ENCODE results near the gene NOXA1.

The NOXA1 gene

GRCh38 chr9:137475666-137476065 lies 52.5 kb downstream of the NOXA1 start:
- intact Hi-C loops (cut with DNase I): no loop called here
- DNase-seq: no peak

GRCh38 chr9:137476856-137477255 lies 53.7 kb downstream of the NOXA1 start:
- peak in 3 of 10 donors; percentile 31 to 58 (median 55) for DNase-seq
- intact Hi-C loops (cut with DNase I): no loop called here

- DNase-seq: peak in 4 of 10 donors; percentile 19 to 79 (median 58)
- intact Hi-C loops (cut with DNase I): no loop called here
These were observed 54.8 kb downstream of the NOXA1 start for GRCh38 chr9:137477778-137478612.

GRCh38 chr9:137478613-137478961 lies 55.4 kb downstream of the NOXA1 start:
- intact Hi-C loops (cut with DNase I): no loop called here
- peak in 2 of 10 donors; percentile 14 to 48 for DNase-seq

- peak in 6 of 10 donors; percentile 26 to 94 (median 80) for DNase-seq
- intact Hi-C loops (cut with DNase I): no loop called here
These were observed 56.0 kb downstream of the NOXA1 start for GRCh38 chr9:137478962-137479861.

GRCh38 chr9:137479892-137480685 lies 56.9 kb downstream of the NOXA1 start:
- intact Hi-C loops (cut with DNase I): no loop called here
- DNase-seq: peak in 5 of 10 donors; percentile 24 to 85 (median 74)

GRCh38 chr9:137480686-137481683 lies 57.8 kb downstream of the NOXA1 start:
- peak in 5 of 10 donors; percentile 8 to 74 (median 59) for DNase-seq
- intact Hi-C loops (cut with DNase I): no loop called here

- intact Hi-C loops (cut with DNase I): no loop called here
- DNase-seq: peak in 5 of 10 donors; percentile 34 to 88 (median 70)
These were observed 59.0 kb downstream of the NOXA1 start for GRCh38 chr9:137482094-137482781.
